GM21367 (cell line): Measurements from ENCODE around the gene APCDD1L.
"Not testable (repeated sequence)": the region's sequence is repeated elsewhere in the genome, so short reads cannot be mapped to it uniquely, and the experiment has no call there.

Experiments used
- ATAC-seq: cut with Tn5 transposase; IDR thresholded peaks from one replicate; pipeline ENCODE4 v1.9.1; 2021; ENCODE audit not compliant: unreplicated experiment

Gene APCDD1L

DNA sequence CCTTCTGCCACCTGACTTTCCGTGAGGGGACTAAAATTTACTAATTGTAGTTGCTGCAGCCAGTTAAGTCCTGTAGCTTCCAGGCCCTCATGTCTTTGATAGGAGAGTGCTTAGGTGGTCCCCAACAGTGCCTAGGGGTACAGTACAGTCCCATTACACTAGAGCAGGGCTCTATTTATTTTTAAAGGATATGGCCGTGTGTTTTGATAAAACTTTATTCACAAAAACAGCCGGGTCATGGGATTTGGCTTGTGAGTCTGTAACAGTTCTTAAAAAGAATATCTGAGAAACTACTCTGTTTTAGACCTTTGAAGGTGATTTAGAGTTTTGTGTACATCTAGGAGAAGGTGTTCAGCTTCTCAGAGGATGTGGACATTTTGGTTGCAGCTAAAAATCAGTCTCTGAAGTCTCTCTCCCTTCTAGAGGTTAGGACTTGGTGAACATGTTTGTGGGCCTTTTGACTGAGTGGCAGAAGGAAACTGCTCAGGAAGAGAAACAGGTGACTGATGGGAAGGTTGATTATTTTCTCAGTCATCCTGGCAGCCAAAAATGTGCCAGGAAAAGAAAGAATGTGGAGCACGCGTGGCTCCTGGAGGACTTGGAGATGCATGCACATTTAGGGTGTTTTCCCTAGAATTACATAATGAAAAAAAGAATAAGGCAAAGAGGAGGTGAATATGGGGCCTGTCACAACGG, 68.8 kb downstream of the APCDD1L start:
- ATAC-seq = no peak

DNA sequence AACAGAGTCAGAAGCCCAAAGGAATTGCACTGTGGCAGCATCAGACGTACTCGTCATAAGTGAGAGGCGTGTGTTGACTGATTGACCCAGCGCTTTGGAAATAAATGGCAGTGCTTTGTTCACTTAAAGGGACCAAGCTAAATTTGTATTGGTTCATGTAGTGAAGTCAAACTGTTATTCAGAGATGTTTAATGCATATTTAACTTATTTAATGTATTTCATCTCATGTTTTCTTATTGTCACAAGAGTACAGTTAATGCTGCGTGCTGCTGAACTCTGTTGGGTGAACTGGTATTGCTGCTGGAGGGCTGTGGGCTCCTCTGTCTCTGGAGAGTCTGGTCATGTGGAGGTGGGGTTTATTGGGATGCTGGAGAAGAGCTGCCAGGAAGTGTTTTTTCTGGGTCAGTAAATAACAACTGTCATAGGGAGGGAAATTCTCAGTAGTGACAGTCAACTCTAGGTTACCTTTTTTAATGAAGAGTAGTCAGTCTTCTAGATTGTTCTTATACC, 70.4 kb downstream of the APCDD1L start:
- ATAC-seq = no peak

DNA sequence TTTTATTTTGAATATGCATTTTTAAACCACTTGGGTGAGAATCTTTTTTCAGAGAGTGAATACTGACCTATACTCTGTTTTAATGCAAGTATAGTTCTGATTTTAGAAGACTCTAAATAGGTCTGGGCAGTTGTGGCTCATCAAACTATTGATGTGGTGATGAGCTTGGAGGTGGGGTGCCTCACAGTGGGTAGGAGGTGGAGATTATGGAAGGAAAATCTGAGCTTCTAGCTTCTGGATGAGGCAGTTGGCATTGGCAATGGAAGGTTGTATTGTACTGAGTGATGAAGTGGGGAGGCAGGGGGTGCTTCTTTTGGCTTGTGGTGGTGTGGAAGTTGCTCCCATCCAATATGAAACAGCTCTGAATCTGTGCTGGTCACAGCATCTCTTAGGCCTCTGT, 73.5 kb downstream of the APCDD1L start:
- ATAC-seq = no peak

DNA sequence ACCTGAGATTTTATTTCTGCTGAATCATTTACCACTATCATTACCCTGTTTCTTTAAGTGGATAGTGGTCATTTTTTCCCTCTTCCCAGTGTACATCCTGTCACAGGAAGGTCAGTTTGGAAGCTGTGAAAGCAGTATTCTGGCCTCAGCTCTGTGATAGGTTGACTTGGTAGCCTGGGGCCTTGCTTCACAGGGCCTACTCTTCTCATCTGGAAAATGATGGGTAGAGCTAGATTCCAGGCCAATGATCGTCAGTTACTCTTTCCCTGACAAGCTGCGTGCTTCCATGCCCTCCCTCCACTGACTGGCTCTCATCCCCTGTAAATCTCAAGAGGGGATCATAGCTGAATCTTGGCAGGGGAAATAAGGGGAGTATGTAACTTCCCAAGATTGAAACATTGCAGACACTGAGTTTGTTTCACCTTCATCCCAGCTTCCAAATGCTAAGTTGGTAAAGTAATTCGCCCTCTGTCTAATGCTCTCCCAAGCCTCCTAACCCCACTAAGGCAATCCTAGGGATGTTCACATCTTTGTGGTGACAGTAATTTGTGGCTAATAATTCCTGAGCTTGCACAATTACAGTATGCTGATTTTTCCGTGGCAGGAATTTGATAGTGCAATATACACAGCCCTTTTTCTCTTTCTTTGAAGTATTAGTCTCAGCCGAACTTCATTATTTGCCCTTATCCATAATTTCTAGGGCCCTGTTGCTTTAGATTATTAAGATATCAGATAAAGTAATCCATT, 75.0 kb downstream of the APCDD1L start:
- ATAC-seq = no peak

DNA sequence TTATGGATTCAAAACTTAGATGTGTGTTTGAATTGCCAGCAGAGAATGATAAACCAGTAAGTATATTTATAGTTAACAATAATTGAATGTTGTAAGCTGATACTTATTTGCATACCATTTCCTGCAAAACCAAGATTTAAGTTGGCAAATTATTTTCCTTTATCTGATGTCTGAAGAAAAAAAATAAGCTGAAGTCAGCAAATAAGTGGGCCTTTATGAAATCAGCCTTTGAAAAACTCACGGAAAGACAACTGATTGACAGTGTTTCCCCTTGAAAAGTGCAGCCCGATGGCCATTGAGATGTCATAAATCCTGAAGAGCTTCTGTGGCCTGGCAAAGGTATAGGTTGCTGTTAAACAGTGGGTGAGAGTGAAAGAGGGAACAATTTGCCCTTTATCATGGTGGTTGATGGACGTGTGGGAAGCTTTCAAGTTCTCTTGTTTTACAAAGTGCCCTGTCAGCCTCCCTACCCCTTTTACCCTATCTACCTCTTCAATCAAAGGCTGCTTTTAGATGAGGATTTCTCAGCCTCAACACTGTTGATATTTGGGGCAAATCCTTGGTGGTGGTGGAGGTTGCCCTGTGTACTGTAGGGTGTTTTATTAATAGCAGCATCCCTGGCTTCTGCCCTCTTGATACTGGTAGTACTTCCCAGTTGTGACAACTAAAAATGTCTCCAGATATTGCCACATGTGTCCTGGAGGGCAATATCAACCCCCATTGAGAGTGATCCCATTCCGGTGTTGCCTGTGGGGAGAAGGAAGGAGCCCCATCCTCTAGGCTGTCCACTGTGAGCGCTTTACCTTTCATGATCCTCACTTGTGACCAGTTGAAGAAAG, 76.0 kb downstream of the APCDD1L start:
- no peak for ATAC-seq

DNA sequence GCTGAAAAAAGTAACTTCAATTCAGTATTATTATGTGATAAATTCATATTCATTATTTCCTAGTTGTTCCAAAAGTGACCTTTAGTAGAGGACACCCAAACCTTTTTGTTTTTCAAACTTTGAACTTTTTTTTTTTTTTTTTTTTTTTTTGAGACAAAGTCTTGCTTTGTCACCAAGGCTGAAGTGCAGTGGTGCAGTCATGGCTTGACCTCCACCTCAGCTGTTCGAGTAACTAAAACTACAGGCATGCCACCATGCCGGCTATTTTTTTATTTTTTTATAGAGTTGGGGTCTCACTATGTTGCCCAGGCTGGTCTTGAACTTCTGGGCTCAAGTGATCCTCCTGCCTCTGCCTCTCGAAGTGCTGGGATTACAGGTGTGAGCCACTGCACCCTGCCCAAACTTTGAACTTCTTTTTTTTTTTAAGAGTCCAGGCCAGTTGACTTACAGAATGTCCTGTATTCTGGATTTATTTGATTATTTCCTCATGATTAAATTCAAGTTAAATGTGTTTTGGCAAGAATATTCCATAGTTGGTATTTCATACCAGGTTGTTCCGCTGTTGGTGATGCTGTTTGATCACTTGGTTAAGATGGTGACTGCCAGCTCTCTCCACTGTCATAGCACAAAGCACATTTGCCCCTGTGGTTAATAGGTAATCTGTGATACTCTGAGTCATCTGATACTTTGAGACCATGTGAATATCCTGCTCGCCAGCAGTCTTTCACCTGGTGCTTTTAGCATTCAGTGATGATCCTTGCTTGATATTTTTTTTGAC, 78.1 kb downstream of the APCDD1L start:
- ATAC-seq = no peak

DNA sequence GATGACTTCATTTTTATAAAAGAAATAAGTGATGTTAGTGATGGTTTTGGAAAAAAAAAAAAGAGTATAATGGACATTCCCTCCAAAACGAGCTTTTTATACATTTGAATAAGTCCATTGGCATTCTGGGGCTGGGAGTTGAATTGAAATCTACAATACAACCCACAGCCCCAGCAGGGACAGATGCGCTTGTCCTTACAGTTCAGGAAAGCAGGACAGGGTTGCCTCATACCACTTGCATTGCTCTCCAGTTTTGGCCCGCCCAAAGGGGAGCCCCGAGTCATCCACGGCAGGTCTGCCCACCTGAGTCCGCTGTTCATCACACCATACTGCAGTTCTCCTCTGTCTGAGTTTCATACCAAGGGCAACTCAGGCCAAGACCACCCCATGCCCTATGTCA, 80.0 kb downstream of the APCDD1L start:
- no peak for ATAC-seq

DNA sequence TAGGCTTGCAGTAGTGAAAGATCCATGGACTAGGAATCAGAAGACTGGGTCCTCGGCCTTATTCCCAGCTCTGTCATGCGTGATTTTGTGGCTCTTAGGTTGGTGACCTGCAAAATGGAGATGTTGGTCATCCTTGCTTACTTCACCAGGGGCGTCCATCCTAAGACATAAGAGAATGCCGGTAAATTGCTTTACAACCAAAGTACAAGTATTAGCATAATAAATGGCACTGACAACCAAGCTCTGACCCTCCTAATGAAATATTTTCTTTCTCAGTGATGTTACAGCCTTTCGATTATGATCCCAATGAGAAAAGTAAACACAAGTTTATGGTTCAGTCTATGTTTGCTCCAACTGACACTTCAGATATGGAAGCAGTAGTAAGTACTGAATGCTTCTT, 80.9 kb downstream of the APCDD1L start:
- ATAC-seq = no peak

DNA sequence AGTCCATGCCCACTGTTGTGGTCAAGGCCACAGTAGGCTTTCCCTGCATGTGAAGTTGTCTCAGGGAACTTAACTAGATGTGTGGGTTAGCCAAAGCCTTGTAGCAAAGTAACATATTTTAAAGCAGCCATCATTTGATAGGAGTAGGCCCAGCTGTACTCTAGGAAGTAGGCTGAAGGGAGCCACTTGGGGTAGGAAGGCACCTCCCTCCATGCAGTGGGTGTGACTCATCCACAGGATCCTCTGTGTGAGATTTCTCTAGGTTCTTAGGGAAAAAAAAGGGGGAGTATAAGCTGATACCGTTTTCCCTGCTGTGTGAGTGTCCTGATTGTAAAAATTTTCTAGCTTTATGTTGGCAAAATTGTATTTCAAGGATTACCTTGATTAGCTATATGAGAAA, 81.4 kb downstream of the APCDD1L start:
- ATAC-seq = no peak

DNA sequence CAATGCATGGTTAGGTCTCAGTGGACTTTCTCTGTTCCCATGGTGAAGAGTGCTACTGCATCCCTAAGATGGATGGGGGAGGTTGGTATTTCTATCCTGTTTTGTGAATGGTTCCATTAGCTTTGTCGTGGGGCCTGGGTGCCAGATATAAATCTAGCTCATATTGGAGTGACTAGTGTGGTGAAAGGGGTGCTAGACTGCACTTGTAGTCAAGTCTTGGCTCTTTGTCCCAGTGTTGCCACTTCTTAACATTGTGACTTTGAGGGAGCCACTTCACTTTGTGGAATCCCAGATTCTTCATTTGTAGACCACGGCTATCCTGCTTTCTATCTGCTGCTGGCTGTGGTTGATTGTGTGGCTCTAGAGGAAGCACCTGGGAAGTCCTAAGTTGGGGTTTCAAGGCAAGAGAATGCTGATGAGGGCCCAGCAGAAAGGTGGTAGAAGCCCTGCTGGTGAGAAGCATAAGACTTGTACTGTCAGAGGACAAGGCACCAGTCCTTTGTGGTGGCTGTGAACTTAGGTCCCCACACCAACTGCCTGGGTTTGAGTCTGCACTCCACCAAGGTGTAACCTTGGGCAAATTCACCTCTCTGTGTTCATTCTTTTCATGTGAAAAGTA, 82.1 kb downstream of the APCDD1L start:
- no peak for ATAC-seq

DNA sequence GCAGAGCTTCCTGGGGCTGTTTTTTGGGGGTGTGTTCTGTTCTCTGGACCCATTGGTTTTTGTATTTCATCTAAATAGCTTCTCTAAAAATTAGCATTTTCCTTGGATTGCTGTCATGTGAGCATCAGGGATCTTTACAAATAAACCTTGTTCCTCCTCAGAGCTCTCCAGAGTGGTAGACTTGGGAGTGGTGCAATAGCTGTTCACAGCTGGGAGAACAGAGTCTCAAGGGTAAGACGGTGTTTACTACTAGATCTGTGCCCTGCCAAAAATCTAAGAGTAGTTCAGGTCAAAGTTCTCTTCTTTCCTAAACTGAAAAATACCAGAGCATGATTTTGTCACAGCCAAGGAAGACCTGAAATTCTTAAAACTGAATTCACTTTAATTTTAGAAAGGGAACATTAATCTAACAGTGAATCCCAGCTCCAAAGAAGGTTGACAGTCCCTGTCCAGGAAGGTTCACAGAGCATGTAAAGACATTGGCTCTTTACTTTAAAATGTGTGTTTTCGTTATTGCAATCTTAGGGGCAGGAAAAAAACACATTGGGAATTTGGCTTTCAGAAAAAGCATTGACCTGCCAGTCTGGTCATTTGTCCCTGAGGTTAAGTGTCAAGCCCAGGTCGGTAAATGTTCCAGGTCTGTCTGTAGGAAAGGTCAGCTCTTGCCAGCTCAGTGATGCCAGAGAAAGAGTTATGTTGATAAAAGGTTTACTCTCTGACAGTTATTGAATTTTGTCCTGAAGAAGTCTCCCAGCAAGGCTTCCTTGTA, 82.8 kb downstream of the APCDD1L start:
- ATAC-seq = no peak

DNA sequence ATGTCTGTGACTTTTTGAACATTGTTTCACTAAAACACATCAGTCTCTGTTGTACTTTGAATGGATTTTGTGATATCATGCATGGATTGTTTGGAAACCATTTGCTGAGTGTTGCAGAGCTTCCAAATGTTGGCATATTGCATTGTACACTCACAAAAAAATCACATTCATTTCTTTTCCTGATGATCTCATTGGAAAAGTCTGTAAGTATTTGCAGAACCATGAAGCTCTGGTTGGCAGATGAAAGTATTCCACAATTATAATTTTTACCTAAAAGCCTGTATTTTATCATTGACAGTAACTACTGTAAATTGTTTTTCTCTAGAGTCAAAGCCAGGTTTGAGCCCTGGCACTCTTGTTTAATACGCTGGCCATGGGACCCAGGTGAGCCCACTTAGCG, 84.1 kb downstream of the APCDD1L start:
- ATAC-seq = no peak

DNA sequence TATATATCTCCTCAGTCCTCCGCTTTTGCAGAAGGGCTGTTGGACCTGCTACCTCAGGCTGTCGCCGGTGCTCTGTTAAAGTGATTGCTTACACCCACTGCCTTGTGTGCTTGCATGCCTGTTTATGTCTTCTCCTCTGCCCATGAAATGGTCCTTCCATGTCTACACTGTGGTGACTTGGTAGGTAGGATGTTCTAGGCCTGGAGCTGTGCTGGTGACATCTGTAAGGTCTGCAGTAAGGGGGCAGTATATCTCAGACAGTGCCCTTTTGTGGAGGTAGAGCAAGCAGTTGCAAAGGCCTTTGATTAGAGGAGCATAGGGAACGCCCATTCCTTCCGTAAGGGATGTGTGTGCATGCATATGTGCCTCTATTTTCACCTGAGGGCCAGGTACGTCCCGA, 85.9 kb downstream of the APCDD1L start:
- ATAC-seq = no peak

DNA sequence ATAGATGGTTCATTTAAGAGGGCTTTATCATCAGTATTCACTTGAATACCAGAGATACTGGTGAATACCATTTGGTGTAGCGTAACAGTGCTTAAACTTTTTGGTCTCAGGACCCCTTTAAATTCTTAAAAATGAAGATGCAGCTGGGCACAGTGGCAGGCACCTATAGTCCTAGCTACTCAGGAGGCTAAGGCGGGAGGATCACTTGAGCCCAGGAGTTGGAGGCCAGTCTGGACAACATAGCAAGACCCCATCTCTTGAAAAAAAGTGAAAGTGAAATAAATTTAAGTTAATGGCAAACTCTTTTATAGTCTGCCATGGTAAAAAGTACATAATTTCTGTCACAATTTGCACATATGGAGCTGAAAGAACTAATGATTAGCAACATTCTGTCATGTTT, 86.8 kb downstream of the APCDD1L start:
- ATAC-seq = no peak

DNA sequence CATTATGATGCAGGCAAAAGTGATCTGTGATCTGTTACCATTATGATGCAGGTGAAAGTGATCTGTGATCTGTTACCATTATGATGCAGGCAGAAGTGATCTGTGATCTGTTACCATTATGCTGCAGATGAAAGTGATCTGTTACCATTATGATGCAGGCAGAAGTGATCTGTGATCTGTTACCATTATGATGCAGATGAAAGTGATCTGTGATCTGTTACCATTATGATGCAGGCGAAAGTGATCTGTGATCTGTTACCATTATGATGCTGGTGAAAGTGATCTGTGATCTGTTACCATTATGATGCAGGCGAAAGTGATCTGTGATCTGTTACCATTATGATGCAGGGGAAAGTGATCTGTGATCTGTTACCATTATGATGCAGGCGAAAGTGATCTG, 87.6 kb downstream of the APCDD1L start:
- not testable (repeated sequence) for ATAC-seq

DNA sequence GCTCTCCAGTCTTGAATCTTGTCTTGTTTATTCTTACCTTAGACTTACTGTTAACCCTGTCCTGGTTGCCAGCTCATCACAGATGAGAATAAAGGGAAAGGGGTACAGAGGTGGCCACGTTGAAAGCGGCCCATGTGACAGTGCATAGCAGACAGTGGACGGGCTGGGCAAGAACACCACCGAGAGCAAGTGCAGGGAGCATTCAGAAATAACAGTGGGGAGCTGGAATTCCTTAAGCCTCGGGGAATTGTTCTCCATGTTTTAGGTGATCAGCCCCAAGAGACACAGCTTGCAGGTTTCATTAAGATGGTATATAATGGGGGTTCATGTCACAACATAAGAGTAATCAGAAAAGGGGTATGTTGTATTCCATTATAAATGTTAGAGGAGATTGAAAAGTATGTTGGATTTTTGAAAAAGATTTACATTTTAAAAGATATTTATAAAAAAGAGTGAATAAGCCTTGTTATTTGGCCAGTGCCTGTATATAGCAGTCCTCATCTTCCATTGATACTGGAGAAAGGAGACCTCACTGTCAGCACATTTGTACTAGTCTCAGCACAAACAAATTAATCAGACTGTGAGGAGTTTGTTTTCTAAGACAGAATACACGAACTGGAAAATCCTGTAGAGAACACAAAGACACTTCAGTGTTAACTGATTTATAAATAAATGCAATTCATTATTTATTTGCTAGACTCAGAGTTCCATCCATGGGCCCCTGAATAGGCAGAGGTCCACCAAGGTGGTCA, 90.8 kb downstream of the APCDD1L start:
- no peak for ATAC-seq

DNA sequence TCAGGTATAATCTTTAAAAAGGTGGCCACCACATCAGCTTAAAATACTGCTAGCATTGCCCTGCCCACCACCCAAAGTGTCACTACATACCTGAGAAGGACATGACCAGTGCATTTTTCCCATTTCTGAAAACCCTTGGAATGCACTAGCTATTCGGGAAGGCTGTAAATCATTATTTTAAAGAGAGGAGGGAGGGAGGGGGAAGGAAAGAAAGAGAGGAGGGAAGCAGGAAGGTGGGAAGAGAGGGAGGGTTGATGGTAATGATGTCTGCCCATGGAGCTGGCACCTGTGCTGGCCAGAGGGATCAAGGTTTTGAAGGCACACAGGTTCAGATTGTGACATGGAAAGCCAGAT, 93.7 kb downstream of the APCDD1L start:
- no peak for ATAC-seq

DNA sequence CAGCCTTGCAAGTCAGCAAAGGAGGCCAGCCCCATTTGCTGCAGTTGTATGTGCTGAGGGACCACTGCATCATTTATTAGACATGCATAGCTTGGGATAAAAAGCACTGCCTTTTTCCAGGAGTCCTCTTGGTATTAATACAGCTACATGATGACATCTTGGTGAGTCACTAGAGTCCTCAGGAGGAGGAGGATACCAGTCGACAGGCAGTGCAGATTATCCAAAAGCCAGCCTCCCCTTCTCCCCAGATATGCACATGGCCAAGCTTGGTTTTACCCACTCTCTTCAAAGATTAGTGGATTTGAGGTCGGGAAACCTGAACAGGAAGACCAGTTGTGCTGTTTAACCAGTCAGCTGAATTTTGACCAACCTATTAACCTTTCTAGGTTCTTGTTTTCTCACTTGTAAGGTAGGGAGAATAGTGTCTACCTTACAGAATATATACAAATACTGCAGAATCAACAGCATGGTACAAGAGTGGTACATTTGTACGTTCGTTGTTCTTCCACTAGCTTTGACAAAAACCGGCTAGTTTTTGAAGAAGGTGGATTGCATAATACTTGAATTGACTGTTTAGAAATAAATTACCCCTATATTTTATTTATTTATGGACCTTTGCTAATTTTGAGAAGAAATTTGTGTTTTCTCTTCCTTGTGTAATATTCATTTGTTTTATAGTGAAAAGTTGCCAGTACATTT, 94.3 kb downstream of the APCDD1L start:
- no peak for ATAC-seq
